Neuronal stem cell (in vitro differentiated cells): Measurements from ENCODE around the gene STAB2.
A peak's percentile ranks its signal among the peaks of the same experiment; 100 is the strongest.

Experiments
- DNase-seq: peaks from one replicate; pipeline ENCODE4 v3.0.0-alpha.2; 2013; ENCODE audit warnings: low spot score
- H2AFZ ChIP-seq: one replicate; pipeline ENCODE4 v1.6.1; 2013; ENCODE audit warnings: mild to moderate bottlenecking, low read length, inconsistent platforms
- H2AK5ac ChIP-seq: 2 replicates; pipeline ENCODE4 v1.6.1; 2013; ENCODE audit warnings: low read depth, mild to moderate bottlenecking, inconsistent platforms, low read length, moderate library complexity, mixed read lengths
- H2BK120ac ChIP-seq: 2 replicates; pipeline ENCODE4 v1.6.1; 2013; ENCODE audit warnings: low read depth, mild to moderate bottlenecking, inconsistent platforms, low read length, moderate library complexity, mixed read lengths
- H2BK12ac ChIP-seq: one replicate; pipeline ENCODE4 v1.6.1; 2013; ENCODE audit warnings: low read length, inconsistent platforms
- H2BK15ac ChIP-seq: 2 replicates; pipeline ENCODE4 v1.6.1; 2013; ENCODE audit warnings: mild to moderate bottlenecking, low read length, inconsistent platforms, mixed read lengths
- H2BK5ac ChIP-seq: one replicate; pipeline ENCODE4 v1.6.1; 2013; ENCODE audit warnings: inconsistent platforms, mild to moderate bottlenecking, low read length, moderate library complexity
- H3K14ac ChIP-seq: one replicate; pipeline ENCODE4 v1.6.1; 2013; ENCODE audit warnings: low read length, inconsistent platforms
- H3K18ac ChIP-seq: 2 replicates; pipeline ENCODE4 v1.6.1; 2013; ENCODE audit warnings: low read length, inconsistent platforms
- H3K23ac ChIP-seq: 2 replicates; pipeline ENCODE4 v1.6.1; 2013; ENCODE audit warnings: low read depth, mild to moderate bottlenecking, mixed read lengths, low read length, inconsistent platforms; ENCODE audit not compliant: poor library complexity
- H3K27ac ChIP-seq: replicated peaks from 3 replicates; pipeline ENCODE4 v1.5.1; 2013; ENCODE audit warnings: low read length, inconsistent platforms
- H3K27me3 ChIP-seq, 3 experiments: 2 replicates each; pipeline ENCODE4 v1.6.1; 2013; ENCODE audit warnings: low read length in 3 of 3, mild to moderate bottlenecking in 2 of 3, inconsistent platforms in 1 of 3, low read depth in 1 of 3, mixed read lengths in 1 of 3, moderate library complexity in 1 of 3; ENCODE audit not compliant: control insufficient read depth in 3 of 3, insufficient read depth in 3 of 3
- H3K36me3 ChIP-seq, 2 donors: replicated peaks in 1 of 2; 2 replicates each; pipeline ENCODE4 v1.6.1; 2013; ENCODE audit warnings: low read length in 2 of 2; ENCODE audit not compliant: control insufficient read depth in 2 of 2, insufficient read depth in 2 of 2
- H3K4ac ChIP-seq: 2 replicates; pipeline ENCODE4 v1.6.1; 2013; ENCODE audit warnings: inconsistent platforms, mild to moderate bottlenecking, low read length, moderate library complexity
- H3K4me1 ChIP-seq, 2 donors: 1 replicate in 1 of 2; 2 replicates in 1 of 2; pipeline ENCODE4 v1.6.1; 2013; ENCODE audit warnings: low read length in 2 of 2, low read depth in 1 of 2; ENCODE audit not compliant: control insufficient read depth in 2 of 2, insufficient read depth in 1 of 2
- H3K4me2 ChIP-seq: one replicate; pipeline ENCODE4 v1.6.1; 2013; ENCODE audit warnings: mild to moderate bottlenecking, low read length, inconsistent platforms; ENCODE audit not compliant: insufficient read depth, poor library complexity, severe bottlenecking
- H3K4me3 ChIP-seq, 2 donors: 2 replicates each; pipeline ENCODE4 v1.5.1; 2013; ENCODE audit warnings: low read length in 2 of 2, mild to moderate bottlenecking in 2 of 2, inconsistent platforms in 1 of 2, moderate library complexity in 1 of 2
- H3K79me1 ChIP-seq: one replicate; pipeline ENCODE4 v1.6.1; 2013; ENCODE audit warnings: low read depth, mild to moderate bottlenecking, inconsistent platforms, low read length, moderate library complexity
- H3K9ac ChIP-seq: one replicate; pipeline ENCODE4 v1.6.1; 2013; ENCODE audit warnings: mild to moderate bottlenecking, low read depth, low read length, inconsistent platforms; ENCODE audit not compliant: poor library complexity
- H3K9me3 ChIP-seq, 2 donors: replicated peaks in 1 of 2; 2 replicates each; pipeline versions ENCODE3 to v1.6.1; 2013; ENCODE audit warnings: low read length in 2 of 2, mild to moderate bottlenecking in 2 of 2, inconsistent platforms in 1 of 2, low read depth in 1 of 2, mixed read lengths in 1 of 2, moderate library complexity in 1 of 2; ENCODE audit not compliant: control insufficient read depth in 2 of 2, insufficient read depth in 1 of 2
- H4K8ac ChIP-seq: one replicate; pipeline ENCODE4 v1.6.1; 2013; ENCODE audit warnings: low read depth, mild to moderate bottlenecking, inconsistent platforms, low read length, moderate library complexity
- H4K91ac ChIP-seq: one replicate; pipeline ENCODE4 v1.6.1; 2013; ENCODE audit warnings: low read length, low read depth, mild to moderate bottlenecking, inconsistent platforms; ENCODE audit not compliant: poor library complexity
- WGBS, 2 donors: extraction: QIAGEN DNeasy Blood & Tissue Kit; methylation state at CpG; one replicate each; pipeline ENCODE4 v1.1.7; 2013; ENCODE audit warnings: missing lambda C conversion rate in 2 of 2, mixed read lengths in 1 of 2; ENCODE audit not compliant: insufficient read length in 2 of 2, insufficient replicate concordance in 1 of 2; ENCODE audit errors: extremely low coverage in 2 of 2; 5-methylcytosine and 5-hydroxymethylcytosine counted together

STAB2 gene

DNA sequence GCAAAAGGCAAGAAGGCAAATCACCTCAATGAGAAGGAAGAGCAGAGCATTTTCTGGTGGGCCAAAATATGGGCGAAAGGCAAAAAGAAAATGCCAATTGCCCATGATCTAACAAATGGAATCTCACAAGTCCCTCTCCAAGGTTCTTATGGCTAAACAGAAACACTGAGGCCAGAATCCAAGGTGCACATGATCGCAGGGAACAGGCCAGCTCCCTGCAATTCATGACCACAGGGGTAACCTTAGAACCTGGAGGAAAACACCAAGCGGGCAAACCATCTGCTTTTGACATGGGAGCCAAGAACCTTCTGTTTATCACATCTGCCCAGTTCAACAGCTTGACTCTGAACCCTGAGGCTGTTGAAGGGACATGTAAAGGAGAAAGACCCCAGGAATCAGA, 193.9 kb downstream of the STAB2 start:
- H3K18ac ChIP-seq: no peak overlapping the region
- H3K4me2 ChIP-seq: no peak overlapping the region
- no peak overlapping the region for H3K4ac ChIP-seq
- H3K27me3 ChIP-seq: no peaks in the 10 kb centered on the region
- no peak overlapping the region for H2AK5ac ChIP-seq
- H3K14ac ChIP-seq: no peak overlapping the region
- no peak overlapping the region for H3K23ac ChIP-seq
- no peak overlapping the region for H3K27ac ChIP-seq
- H2AFZ ChIP-seq: no peak overlapping the region
- no peak overlapping the region for H3K9ac ChIP-seq
- H3K9me3 ChIP-seq: no peaks in the 10 kb centered on the region
- H2BK120ac ChIP-seq: no peak overlapping the region
- WGBS, 2 donors: no CpG with 5 or more reads among the region's 3 CpGs
- no peak overlapping the region for H4K8ac ChIP-seq
- H2BK15ac ChIP-seq: no peak overlapping the region
- no peak for DNase-seq
- peaks cover 7 to 70% of the 10 kb centered on the region in 2 donors for H3K36me3 ChIP-seq
- no peak overlapping the region for H2BK5ac ChIP-seq
- no peaks in the 10 kb centered on the region for H3K79me1 ChIP-seq
- no peak overlapping the region for H3K4me3 ChIP-seq
- no peak overlapping the region for H4K91ac ChIP-seq
- peaks cover 0 to 4% of the 10 kb centered on the region in 2 donors for H3K4me1 ChIP-seq
- H2BK12ac ChIP-seq: no peak overlapping the region

DNA sequence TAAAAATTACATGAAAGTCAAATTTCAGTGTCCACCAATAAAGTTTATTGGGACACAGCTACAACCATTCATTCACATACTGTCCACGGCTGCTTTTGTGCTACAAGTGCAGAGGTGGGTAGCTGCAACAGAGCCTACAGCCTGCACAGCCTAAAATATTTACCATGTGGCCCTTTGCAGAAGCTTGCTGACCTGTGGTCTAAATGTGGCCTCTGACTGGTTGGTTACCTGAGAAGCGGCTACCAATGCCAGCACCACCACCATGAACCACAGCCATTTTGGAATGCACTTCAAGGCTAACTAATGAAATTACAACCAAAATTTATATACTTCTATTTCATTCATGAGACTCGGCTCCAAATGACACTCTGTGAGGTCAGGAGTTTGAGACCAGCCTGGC, 195.3 kb downstream of the STAB2 start:
- Histone ChIP-seq H3K14ac (no peak overlapping the region), H3K18ac (no peak overlapping the region), H3K27me3 (no peaks in the 10 kb centered on the region), H2BK12ac (no peak overlapping the region), H3K4me2 (no peak overlapping the region), H3K4me1 (peaks cover 0 to 4% of the 10 kb centered on the region in 2 donors), H3K4me3 (no peak overlapping the region), H2AFZ (no peak overlapping the region), H4K91ac (no peak overlapping the region), H2BK5ac (no peak overlapping the region), H3K23ac (no peak overlapping the region), H2AK5ac (no peak overlapping the region), H3K9me3 (no peaks in the 10 kb centered on the region), H4K8ac (no peak overlapping the region), H2BK120ac (no peak overlapping the region), H3K9ac (no peak overlapping the region), H2BK15ac (no peak overlapping the region), H3K4ac (no peak overlapping the region), H3K79me1 (no peaks in the 10 kb centered on the region), H3K27ac (no peak overlapping the region), H3K36me3 (peaks cover 4 to 68% of the 10 kb centered on the region in 2 donors)
- WGBS, 2 donors: no CpG with 5 or more reads among the region's 3 CpGs
- DNase-seq: no peak

DNA sequence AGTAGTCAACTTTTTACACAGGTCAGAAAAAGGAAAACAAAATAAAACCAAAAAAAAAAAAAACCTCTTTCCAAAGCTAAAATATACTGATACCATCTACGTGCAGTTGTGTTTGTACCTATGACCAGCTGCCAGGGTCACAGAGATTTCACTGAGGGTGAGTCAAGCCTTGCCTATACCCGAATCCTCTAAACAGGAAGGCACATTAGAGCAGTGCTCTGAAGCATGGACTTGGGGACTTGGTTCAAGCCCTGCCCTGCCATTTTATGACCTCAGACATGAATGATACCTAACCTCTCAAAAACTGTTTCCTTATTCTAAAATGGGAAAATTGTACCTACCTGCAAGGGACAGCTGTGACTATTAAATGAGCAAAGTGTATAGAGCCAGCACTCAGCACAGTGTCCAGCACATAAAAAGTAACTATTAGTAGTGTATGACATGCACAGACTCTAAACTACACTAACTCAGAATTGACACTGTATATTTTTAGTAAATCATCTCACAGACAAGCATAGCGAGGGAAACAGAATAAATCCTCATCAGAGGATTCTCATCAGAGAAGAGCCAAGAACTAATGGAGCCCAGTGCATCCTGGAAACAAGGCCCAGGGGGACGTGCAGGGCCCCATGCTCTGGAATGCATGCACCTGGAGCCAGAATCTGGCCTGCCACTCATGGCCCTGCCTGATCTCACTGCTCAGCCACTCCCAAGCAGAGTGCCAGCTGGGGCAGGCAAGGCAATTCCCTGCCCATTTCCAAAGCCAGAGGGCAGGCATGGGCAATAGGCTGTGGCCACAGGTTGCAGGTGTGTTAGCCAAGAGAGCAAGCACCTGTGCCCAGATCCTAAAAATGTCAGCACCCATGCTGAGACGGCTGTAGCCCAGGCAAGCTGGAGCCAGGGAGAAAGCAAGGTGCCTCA, 196.9 kb downstream of the STAB2 start:
- H2AK5ac ChIP-seq: no peak overlapping the region
- H3K79me1 ChIP-seq: no peaks in the 10 kb centered on the region
- no peak overlapping the region for H2BK12ac ChIP-seq
- no peak overlapping the region for H2BK5ac ChIP-seq
- no peaks in the 10 kb centered on the region for H3K27me3 ChIP-seq
- no peak overlapping the region for H3K4me2 ChIP-seq
- no peak overlapping the region for H3K9ac ChIP-seq
- peaks cover 4 to 57% of the 10 kb centered on the region in 2 donors for H3K36me3 ChIP-seq
- no peak overlapping the region for H3K27ac ChIP-seq
- H2AFZ ChIP-seq: no peak overlapping the region
- no peak overlapping the region for H3K4ac ChIP-seq
- no peak for DNase-seq
- H3K23ac ChIP-seq: peak overlapping the region; percentile 4
- no peak overlapping the region for H4K91ac ChIP-seq
- H2BK15ac ChIP-seq: no peak overlapping the region
- H3K14ac ChIP-seq: no peak overlapping the region
- WGBS, 2 donors: no CpG with 5 or more reads among the region's 5 CpGs
- no peak overlapping the region for H4K8ac ChIP-seq
- no peaks in the 10 kb centered on the region for H3K9me3 ChIP-seq
- peak overlapping the region; percentile 72 for H3K18ac ChIP-seq
- H2BK120ac ChIP-seq: no peak overlapping the region
- peaks cover 0 to 4% of the 10 kb centered on the region in 2 donors for H3K4me1 ChIP-seq
- peak overlapping the region in 1 of 2 donors; percentile 6 for H3K4me3 ChIP-seq

GRCh38 chr12:103785243-103786031, 198.4 kb downstream of the STAB2 start:
- Histone ChIP-seq H3K4ac (no peak overlapping the region), H3K23ac (no peak overlapping the region), H3K4me2 (no peak overlapping the region), H3K18ac (no peak overlapping the region), H4K91ac (no peak overlapping the region), H3K27me3 (no peaks in the 10 kb centered on the region), H2BK15ac (no peak overlapping the region), H3K9me3 (no peaks in the 10 kb centered on the region), H2AK5ac (no peak overlapping the region), H3K36me3 (peaks cover 4 to 47% of the 10 kb centered on the region in 2 donors), H2BK120ac (no peak overlapping the region), H4K8ac (no peak overlapping the region), H2BK5ac (no peak overlapping the region), H3K4me1 (no peaks in the 10 kb centered on the region), H2BK12ac (no peak overlapping the region), H3K9ac (no peak overlapping the region), H3K14ac (no peak overlapping the region), H3K4me3 (no peak overlapping the region), H3K79me1 (no peaks in the 10 kb centered on the region), H3K27ac (no peak overlapping the region), H2AFZ (no peak overlapping the region)
- no peak for DNase-seq
- no CpG with 5 or more reads among the region's 4 CpGs for WGBS, 2 donors
